HG03103 (cell line): ENCODE results near the gene RNU5B-1.
"Not testable (repeated sequence)": the region's sequence is repeated elsewhere in the genome, so short reads cannot be mapped to it uniquely, and the experiment has no call there.

Source experiments
- ATAC-seq: cut with Tn5 transposase; IDR thresholded peaks from one replicate; pipeline ENCODE4 v1.9.1; 2021; ENCODE audit warnings: low read depth; ENCODE audit not compliant: unreplicated experiment

RNU5B-1 gene

DNA sequence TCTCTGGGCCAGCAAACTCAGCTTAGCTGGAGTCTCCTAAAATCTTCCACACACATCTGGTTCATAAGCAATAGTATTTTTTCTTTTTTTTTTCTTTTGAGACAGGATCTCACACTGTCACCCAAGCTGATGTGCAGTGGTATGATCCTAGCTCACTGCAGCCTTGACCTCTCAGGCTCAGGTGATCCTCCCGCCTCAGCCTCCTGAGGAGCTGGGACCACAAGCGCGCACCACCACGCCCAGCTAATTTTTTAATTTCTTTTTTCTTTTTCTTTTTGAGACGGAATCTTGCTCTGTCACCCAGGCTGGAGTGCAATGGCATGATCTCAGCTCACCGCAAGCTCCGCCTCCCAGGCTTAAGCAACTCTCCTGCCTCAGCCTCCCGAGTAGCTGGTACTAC lies 34.3 kb downstream of the RNU5B-1 start:
- ATAC-seq, result no peak

DNA sequence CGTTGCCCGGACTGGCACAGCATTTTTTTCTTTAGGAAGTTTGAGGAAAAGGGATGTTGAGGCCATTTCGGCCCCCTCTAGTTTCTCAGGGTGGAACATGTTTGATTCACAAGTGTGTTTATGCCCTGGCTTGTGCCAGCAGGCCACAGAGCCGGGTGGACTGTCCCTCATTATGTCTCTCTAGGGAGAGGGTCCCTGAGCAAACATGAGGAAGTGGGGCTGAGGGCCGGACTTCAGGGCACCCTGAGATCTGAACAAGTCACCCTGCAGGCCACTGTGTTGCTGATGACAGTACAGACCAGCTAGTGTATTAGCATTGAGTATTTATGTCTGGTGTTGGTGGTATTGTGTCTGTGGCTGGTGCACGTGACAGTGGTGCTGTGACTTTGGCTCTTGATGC lies 34.9 kb downstream of the RNU5B-1 start:
- ATAC-seq, result no peak

DNA sequence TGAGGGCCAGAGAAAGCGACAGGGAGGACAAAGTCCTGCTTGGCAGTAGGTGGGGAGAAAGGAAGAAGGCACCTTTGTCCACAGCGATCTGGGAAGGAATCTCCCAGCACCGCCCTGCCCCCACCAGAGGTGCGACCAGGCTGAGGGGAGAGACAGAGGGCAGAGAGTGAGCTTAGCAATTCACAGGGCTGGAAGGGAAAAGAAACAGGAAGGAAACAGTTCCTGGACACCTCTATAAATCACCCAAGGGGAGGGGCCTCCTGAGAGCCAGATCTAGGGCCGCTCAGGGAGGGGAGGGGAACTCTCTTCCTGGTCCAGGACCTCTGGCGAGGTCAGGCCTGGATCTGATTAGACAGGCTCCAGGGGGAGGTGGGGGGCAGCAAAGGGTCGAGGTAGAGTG lies 35.4 kb downstream of the RNU5B-1 start:
- no peak for ATAC-seq

DNA sequence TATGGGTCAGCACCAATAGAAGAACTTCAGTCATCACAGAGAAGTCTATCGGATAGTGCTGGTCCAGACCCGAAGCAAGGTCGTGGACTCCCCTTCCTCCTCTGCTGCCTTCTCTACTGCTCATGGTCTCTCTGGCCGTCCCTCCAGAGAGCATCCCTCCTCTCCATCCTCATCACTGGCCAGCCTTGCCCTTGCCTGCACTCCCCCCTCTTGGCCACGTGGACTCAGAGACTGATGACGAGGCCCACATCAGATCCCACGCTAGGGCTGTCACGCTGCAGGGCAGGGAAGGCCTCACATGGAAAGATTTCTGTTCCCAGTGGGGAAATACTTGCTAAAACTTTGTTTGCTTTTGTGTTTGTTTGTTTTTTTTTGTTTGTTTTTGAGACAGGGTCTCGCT lies 38.0 kb downstream of the RNU5B-1 start:
- no peak for ATAC-seq

DNA sequence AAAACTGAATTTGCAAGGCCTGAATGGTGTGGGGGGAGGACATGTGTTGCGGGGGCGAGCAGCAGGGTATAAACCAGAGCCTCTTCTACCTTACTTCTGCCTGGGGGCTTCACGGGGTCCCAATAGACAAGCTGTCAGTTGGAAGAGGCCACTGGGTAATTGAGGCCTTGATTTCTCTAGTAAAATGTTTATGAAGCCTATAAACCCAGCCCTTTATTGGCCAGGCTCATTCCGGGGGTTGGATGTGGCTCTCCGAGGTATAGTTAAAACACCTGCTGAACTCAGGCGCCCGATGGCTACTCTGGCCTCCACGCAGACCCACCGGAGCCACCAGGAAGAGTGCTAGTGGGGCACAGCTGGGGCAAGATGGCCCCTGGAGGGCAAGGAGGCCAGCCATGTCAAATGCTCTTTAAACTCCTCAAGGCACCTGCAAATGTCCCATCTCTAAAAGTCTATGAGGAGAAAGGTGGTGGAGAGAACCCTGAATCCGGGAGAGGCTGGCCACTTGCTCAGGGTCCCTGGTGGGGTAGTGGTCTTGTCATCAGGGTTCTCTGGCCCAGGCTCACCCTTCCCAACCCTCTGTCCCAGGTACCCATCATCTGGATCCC lies 39.0 kb downstream of the RNU5B-1 start:
- ATAC-seq, result no peak

DNA sequence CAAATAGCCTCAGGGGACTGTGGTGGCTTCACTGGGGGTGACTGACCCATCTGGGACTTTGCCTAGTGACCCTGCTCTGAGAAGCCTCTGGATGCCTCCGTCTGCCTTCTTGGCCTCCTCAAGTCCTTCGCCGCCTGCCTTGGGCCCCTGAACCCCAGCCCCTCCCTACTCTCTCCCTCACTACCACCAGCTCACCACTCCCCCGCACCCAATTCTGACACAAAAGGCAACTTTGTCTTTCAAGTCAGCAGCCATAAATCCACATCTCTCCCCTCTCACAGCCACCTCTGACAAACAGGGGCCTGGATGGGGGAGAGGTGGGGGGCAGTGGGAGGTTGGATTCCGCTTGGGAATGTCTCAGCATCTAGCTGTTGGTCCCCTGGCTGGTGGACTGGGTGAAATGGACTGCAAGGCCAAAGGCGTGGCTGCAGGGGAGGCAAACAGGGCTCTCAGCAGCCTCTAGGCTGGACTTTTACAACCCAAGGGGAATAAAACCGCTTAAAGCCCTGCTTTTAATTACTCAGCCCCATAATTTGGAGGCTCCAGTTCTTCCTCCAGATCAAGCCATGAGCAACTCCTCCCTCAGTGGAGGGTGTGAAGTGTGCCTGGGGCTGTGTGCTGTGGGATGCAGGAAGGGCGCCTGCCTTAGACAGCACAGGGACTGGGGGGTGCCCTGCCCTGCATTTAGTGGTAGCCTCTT lies 39.9 kb downstream of the RNU5B-1 start:
- ATAC-seq, result no peak

DNA sequence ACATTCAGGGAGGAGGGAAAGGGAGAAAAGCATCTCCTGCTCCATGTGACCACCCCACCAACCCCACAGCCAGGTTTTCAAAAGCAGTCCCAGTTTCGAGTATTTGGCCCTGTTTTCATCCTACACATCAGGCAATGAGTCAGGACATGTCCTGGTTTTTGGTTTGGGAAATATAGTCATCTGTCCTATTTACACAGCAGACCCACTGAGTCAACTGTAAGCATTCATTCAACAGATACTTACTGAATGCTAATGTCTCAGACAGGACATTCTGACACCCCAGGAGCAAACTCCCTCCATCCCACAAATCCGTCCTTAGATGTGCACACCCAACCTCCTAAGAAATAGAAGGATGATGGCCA lies 40.4 kb downstream of the RNU5B-1 start:
- ATAC-seq, result no peak

DNA sequence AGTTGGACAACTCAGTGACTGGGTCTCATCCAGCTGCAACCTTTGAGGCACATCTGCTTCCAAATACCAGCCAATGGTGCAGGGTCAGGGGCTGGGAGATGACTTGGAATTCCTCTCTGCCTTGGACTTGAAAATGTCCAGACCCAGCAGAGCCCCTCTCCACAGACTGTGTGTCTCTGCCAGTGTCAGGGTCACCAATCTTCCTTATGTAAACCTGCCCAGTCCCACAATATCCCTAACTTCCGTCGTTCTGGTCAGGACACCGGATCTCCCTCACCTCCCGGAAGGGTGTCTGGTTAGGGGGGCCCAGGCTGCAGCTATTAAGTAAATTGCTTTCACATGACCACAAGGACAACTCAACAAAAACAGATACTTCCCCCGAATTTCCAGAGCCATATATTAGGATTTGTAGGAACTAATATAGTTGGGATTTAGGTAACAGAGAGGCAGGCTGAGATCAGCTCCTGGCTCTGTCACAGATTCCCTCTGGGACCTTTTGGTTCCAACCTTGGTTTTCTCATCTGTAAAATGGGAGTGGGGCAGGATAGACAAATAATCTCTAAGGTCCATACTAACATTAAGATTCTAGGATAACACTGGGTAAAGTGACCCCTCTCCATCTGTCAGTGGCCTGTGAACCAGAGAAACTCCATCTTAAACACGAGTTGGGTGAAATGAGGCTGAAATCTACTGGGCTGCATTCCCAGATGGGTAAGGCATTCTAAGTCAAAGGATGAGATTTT lies 42.5 kb downstream of the RNU5B-1 start:
- ATAC-seq, result no peak

DNA sequence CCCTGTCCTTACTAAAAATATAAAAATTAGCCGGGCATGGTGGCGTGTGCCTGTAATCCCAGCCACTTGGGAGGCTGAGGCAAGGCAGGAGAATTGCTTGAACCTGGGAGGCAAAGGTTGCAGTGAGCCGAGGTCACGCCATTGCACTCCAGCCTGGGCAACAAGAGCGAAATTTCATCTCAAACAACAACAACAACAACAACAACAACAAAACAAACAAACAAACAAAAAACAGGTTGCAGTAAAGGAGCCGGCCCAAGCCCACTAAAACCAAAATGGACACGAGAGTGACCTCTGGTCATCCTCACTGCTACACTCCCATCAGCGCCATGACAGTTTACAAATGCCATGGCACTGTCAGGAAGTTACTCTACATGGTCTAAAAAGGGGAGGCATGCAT lies 43.3 kb downstream of the RNU5B-1 start:
- ATAC-seq, result not testable (repeated sequence)

DNA sequence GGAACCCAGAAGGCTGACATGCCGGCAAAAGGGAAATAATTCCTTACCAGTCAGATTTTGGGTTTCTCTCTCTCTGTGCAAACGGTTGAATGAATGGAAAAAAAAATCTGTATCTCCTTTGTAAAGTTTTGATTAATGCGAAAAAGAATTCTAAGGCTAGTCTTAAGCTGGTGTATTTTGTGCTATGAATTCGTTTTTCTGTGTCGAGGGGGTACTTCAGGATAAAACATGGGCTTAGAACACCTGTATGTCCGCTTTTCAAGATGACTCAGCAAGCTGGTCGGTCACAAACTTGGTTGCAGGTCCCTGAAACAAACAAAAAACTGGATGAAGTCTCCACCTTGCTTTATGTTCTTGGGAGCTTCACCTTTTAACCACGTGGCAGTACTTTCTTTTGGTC lies 44.9 kb downstream of the RNU5B-1 start:
- no peak for ATAC-seq

DNA sequence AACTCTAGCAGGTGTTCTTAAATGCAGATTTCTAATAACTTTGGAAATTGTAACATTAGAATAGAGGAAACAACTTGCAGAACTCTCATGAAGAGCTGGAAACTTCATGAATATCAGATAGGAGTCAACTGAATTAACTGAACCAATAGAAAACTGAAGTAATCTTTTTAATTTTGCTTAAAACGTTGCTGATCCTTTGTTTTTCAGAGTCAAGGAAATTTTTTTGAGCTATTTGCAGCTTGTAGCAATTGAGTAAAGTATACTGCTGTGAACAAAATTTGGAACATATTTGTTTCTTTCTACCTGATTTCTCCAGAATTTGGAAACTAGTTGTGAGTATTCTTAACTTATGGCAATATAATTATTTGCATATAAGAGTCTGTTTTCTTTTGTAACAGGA lies 47.5 kb downstream of the RNU5B-1 start:
- ATAC-seq, result not testable (repeated sequence)
